HL-60/S4 (cell line): ENCODE measurements around the gene TAS2R40.
"Not testable (repeated sequence)": the region's sequence is repeated elsewhere in the genome, so short reads cannot be mapped to it uniquely, and the experiment has no call there.

Source experiments
- in situ Hi-C: fragments of 300-500 bp; cut with MboI; formaldehyde crosslinking; loops from 2 replicates; pipeline ENCODE4 v1.14.3; 2022; ENCODE audit warnings: low sequenced_read_pairs

Gene TAS2R40

GRCh38 chr7:143221737-143222136 is at the start of gene TAS2R40:
TAS2R40 (plus strand) TSS chr7:143222037; CDS start chr7:143222079, 42 bp downstream.
- in situ Hi-C loops, result no loop called here

- in situ Hi-C loops, result no loop called here
Observed at GRCh38 chr7:143172354-143172753, 49.5 kb upstream of the TAS2R40 start.

GRCh38 chr7:143176128-143176527 is 45.7 kb upstream of the TAS2R40 start:
- in situ Hi-C loops, result no loop called here

GRCh38 chr7:143177374-143178119 is 44.3 kb upstream of the TAS2R40 start:
- in situ Hi-C loops, result no loop called here

GRCh38 chr7:143180771-143181170 is 41.1 kb upstream of the TAS2R40 start:
- in situ Hi-C loops, result not testable (repeated sequence)

- in situ Hi-C loops, result no loop called here
Observed at GRCh38 chr7:143181349-143181748, 40.5 kb upstream of the TAS2R40 start.

DNA sequence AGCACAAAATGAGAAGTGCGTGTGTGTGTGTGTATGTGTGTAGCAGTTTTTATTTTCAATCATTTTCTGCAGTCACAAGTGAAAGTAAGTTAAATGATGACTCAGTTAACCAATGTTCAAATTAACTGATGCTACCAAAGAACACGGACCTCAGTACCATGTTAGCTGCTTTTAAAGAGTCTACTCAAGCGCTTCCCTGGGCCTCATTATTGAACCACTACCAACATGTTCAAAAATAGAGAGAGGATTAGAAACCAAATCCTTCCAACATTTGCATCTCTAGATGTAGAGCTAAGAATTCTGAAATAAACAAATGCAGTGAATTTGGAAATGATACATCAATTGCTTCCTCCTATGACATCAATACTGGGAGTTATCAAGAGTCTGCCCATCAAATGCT is 38.8 kb upstream of the TAS2R40 start, which contains the start of gene TAS2R39:
Gene TAS2R39 (plus strand): TSS at position 396 of the 400 bp plus-strand sequence. CDS start 0 bp downstream, at position 396.
- in situ Hi-C loops, result no loop called here

- in situ Hi-C loops, result no loop called here
Observed at GRCh38 chr7:143185551-143185950, 36.3 kb upstream of the TAS2R40 start.

DNA sequence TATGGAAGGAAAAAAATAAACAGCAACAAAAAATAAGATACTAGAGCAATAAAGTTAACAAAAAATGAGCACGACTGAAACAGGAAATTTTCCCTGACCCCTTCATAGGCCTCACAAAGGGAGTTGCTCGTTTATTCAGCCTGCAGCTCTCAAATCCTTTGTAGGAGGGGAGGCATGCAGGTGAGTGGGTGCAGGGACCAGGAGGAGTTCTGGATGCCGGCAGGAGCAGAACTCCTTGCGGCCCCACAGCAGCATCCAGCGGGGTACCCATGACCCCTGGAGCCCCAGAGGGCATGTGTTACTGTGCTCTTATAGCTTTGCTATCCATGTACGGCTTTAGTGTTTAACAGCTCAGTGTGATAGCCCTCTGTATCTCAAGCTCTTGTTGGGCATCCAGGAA is 32.8 kb upstream of the TAS2R40 start:
- in situ Hi-C loops, result no loop called here

DNA sequence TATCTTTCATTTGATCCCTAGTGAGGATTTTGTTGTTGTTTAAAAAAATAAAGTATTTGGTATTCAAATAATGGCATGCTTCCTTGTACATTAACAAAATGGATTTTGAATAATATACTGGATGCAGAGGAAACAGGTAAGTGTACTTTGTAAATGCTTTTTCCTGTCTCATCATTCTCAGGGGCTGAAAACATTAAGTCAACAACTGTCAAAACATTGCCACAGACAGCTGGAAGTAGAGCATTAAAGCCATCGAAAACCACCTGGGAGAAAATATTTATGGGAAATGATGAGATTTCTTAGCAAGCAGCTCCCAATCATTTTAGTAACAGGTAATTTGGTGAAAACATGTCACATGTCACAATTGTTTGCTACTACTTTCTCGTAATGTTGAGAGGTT is 28.0 kb upstream of the TAS2R40 start:
- in situ Hi-C loops, result no loop called here

GRCh38 chr7:143199040-143199439 is 22.8 kb upstream of the TAS2R40 start:
- in situ Hi-C loops, result no loop called here

- in situ Hi-C loops, result no loop called here
Observed at GRCh38 chr7:143202161-143202560, 19.7 kb upstream of the TAS2R40 start.

- in situ Hi-C loops, result no loop called here
Observed at GRCh38 chr7:143203386-143203785, 18.5 kb upstream of the TAS2R40 start.

GRCh38 chr7:143205560-143206293 is 16.1 kb upstream of the TAS2R40 start:
- in situ Hi-C loops, result no loop called here

DNA sequence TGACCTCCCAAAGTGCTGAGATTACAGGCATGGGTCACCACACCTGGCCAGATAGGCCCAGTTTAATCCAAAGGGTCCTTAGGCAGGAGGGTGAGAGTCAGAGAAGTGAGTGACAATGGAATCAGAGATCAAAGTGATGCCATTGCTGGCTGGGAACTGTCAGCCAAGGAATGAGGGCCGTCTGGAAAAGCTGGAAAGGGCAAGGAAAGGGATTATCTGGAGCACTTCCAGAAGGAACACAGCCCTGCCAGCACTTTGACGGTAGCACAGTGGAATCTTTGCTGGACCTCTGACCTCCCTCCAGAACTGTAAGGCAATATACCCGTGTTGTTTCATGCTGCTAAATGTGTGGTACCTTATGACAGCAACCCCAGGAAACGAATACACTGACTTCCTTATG is 11.3 kb upstream of the TAS2R40 start:
- in situ Hi-C loops, result loop anchor here (5.0 to 10.0 kb wide), 2 partner anchors 198 to 336 kb away; no protein-coding TSS in a partner anchor

- in situ Hi-C loops, result loop anchor here (5.0 to 10.0 kb wide), 2 partner anchors 201 to 339 kb away; no protein-coding TSS in a partner anchor
Observed at GRCh38 chr7:143213478-143213877, 8.4 kb upstream of the TAS2R40 start.

- in situ Hi-C loops, result loop anchor here (5.0 to 10.0 kb wide), 2 partner anchors 203 to 340 kb away; no protein-coding TSS in a partner anchor
Observed at GRCh38 chr7:143214789-143215679, 6.8 kb upstream of the TAS2R40 start.

GRCh38 chr7:143216151-143216550 is 5.7 kb upstream of the TAS2R40 start:
- in situ Hi-C loops, result loop anchor here (10.0 kb wide), 1 partner anchor 341 kb away; no protein-coding TSS in a partner anchor

DNA sequence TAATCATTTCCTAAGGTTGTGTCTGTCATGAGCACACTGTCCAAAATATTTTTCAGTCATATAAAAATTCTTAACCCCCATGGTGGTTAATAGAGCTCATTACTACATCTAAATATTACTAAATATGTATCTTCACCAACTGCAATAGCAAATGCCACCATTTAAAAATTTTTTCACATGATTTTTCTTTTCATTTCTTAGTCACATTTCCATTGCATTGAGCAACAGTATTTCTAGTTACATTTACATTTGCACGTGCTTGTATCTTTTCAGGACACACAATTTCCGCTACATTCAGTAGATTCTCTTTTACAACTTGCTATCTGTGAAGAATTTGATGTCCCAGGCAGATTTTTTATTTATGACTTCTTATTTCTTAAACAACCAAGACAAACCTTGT is 5.2 kb upstream of the TAS2R40 start:
- in situ Hi-C loops, result loop anchor here (10.0 kb wide), 1 partner anchor 342 kb away; no protein-coding TSS in a partner anchor

DNA sequence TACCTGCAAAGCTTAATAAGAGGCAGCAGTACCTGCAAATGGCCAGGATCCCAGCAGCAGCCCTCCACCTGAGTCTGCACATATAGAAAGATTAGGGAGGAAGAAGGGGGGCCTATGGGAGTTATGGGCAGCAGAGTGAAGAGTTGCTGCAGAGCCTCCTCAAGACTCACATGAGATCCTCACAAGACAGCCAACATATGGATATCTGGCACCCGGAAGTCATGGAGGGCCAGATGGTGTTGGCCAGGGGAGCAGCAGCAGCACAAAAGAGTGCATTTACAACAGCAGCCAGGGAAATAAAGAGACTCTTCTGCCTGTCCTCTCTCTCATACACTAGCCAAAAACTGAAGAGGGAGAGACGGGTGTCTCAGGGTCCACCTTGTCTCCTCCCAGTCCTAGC is 4.0 kb upstream of the TAS2R40 start:
- in situ Hi-C loops, result loop anchor here (10.0 kb wide), 1 partner anchor 343 kb away; no protein-coding TSS in a partner anchor

DNA sequence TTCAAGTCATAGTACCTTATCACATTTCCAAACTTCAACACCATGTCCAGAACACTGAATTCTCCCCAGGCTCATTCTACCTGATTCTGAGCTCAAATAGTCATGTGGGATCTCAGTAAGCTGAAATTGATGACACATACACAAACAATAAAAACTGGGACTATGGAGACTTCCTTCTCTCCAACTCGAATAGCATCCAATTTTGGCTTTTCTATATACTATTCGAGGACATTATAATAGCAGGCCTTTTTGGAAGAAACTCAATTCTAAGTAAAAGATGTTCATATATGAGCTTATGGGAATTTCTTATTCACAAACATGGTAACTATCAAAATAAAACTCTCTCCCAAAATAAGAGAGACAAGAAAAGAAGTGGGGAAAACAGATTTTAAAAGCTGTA is 551 bp upstream of the TAS2R40 start:
- in situ Hi-C loops, result no loop called here
